Stimulated activated CD4-positive, alpha-beta T cell treated with anti-CD3 and anti-CD28 coated beads, Interleukin-15, amount 100 ng/mL, for 48 hours (primary cell): ENCODE results near the gene TUT4.

Experiments
- DNase-seq, 2 donors: peaks; one replicate each; pipeline ENCODE4 v3.0.0-alpha.2; 2020; ENCODE audit warnings: low read depth in 2 of 2

The TUT4 gene

DNA sequence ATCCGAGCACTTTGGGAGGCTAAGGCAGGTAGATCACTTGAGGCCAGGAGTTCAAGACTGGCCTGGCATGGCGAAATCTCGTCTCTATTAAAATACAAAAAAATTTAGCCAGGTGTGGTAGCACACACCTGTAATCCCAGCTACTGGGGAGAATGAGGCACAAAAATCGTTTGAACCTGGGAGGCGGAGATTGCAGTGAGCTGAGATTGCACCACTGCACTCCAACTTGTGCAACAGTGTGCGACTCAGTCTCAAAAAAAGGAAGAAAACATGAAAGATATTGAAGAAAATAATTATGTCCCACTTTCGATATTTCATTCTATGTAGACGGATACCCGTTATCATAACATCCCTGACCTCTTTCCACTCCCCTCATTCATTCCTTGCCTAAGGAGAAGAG is 19.2 kb downstream of the TUT4 start:
- no peak for DNase-seq

DNA sequence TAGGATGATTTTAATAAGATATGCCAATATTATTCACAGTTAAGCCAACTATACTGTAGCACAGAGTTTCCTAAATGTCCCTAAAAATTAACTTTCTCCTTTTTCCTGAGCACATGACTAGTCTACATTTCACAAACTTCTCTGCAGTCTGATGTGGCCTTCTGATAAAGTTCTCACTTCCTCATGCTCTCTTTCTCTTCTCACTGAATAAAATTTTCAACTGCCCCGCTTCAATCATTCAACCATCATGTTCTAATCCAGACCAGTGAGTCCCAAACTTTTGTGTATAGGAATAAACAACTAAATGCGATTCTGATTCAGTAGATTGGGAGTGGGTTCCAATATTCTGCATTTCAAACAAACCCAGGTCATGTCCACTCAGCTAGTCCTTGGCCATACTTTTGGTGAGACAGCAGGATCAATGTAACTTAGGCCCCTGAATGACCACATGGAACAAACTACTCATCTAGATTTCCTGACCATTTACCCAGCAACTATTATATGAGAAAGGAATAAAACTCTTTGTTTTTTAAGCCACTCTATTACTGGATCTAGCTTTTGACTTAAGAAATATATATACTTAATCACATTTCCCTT is 20.1 kb downstream of the TUT4 start:
- no peak for DNase-seq

GRCh38 chr1:52532247-52532646 is 20.6 kb downstream of the TUT4 start:
- DNase-seq = no peak

DNA sequence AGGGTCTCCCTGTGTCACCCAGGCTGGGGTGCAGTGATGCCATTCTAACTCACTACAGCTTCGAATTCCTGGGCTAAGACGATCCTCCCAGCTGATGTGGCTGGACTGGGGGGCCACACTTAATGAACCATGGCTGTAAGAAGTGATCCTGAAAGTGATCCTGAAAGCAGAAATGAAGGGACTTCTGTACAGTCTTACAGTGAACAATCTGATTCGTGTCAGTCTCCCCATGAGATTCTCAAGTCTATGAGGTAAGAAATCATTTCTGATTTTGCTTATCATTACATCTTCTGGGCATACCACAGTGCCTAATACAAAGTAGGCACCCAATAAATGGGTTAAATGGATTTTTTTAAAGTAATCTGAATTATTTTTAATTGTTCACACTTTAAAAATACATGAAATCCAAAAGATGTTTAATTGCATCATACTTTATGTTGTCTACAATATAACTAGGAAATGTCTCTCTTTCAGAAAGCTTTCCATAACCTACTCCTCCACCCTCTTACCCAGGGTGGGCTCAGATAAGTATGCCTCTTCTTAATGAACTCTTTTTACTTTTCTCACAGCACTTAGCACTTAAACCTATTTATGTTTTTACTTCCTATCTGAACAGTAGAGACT is 21.5 kb downstream of the TUT4 start:
- no peak for DNase-seq

DNA sequence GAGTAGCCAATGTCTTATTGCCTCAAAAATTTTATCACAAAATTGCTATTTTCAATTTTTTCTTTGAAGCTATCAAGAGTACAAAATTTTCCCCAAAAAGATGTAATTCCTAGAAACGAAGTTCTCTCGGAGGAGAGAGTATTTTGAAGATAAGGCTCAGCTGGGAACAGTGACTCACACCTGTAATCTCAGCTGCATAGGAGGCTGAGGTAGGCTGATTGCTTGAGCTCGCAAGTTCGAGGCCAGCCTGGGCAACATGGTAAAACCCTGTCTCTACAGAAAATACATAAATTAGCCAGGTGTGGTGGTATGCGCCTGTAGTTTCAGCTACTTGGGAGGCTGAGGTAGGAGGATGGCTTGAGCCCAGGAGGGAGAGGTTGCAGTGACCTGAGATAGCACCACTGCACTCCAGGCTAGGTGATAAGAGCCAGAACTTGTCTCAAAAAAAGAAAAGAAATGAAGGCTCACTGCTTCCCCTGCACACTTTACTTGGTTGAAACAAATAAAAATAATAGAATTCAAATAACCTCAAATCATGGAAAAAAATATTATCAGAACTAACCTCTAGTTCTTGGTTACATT is 22.2 kb downstream of the TUT4 start:
- no peak for DNase-seq

DNA sequence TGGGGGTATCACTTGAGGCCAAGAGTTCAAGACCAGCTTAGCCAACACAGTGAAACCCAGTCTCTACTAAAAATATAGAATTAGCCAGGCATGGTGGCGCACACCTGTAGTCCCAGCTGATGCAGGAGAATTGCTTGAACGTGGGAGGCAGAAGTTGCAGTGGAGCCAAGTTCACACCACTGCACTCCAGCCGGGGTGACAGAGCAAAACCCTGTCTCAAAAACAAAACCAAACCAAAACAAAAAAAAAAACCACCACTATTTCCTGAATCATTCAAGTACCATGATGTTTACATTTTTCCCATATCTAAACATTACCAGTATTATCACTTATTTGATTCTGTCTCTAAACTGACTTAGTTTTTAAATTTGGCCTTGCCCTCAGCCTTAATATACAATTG is 29.5 kb downstream of the TUT4 start:
- no peak for DNase-seq

DNA sequence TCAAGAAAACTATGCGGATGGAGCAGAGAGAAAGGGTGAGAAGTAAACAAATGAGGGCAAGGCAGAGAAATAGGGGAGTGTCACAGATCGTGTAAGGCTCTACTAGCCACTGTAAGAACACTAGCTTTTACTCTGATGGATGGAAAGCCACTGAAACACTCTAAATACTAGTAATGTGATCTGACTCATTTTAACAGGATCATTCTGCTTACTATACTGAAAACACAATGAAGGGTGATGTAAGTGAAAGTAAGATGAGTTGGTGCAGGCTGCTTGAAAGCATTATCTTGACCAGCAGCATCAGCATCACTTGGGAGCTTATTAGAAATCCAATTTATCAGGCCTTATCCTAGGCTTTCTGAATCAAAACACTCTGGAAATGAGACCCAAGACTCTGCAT is 32.7 kb downstream of the TUT4 start:
- no peak for DNase-seq

DNA sequence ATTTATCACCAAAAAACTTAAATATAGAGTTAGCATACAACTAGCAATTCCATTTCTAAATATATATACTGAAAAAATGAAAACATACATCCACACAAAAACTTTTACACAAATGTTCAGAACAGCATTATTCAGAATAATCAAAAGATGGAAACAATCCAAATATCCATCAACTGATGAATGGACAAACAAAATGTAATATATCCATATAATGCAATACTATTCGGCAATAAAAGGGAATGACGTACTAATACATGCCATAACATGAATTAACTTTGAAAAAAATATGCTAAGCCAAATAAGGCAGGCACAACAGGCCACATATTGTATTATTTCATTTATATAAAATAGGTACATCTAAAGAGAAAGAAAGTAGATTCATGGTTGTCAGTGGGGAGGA is 33.9 kb downstream of the TUT4 start:
- DNase-seq = no peak

GRCh38 chr1:52511851-52512615 is 40.9 kb downstream of the TUT4 start:
- DNase-seq = no peak

GRCh38 chr1:52511439-52511838 is 41.5 kb downstream of the TUT4 start:
- DNase-seq = no peak

GRCh38 chr1:52506920-52507546 is 45.9 kb downstream of the TUT4 start:
- DNase-seq = no peak

- DNase-seq = no peak
These were observed 46.5 kb downstream of the TUT4 start for GRCh38 chr1:52506349-52506748.

- DNase-seq = no peak
These were observed 48.2 kb downstream of the TUT4 start for GRCh38 chr1:52504720-52505119.

GRCh38 chr1:52503706-52504105 is 49.2 kb downstream of the TUT4 start:
- no peak for DNase-seq

DNA sequence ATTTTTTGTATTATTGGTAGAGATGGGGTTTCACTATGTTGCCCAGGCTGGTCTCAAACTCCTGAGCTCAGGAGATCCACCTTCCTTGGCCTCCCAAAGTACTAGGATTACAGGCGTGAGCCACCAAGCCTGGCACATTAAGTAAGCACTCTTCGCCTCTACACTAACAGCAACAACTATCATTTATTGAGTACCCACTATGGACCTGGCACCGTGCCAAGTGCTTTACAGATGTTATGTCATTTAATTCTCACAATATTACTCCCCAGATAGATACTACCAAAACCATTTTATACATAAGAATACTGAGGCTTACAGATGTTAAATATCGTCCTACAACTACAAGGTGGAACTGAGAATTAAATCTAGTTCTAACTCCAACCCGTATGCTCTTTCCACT is 50.1 kb downstream of the TUT4 start:
- DNase-seq = no peak

GRCh38 chr1:52487632-52488031 is 65.3 kb downstream of the TUT4 start:
- DNase-seq = no peak

DNA sequence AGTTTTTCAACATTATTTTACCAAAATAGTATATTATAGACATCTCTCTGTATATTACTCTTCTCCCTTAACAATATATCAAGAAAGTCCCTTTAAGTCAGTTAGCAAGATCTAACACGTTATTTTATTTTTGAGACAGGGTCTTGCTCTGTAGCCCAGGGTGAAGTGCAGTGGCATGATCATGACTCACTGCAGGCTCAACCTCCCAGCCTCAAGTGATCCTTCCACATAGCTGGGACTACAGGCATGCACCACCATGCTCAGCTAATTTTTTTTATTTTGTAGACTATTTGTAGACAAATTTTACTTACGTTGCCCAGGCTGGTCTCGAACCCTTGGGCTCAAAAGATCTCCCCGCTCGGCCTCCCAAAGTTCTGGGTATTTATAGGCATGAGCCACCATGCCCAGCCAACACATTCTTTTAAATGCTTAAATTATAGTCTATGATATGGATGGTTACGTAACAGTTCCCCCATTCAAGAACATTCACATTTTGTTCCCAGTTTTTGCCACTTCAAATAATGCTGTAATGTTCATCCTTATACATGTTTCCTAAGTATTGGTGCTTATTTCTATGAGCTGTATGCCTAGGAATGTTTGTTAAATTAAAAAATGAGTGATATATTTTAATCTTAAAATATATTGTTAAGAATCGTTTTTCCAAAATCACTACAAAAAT is 70.4 kb downstream of the TUT4 start:
- DNase-seq = no peak

GRCh38 chr1:52479076-52479475 is 73.8 kb downstream of the TUT4 start:
- DNase-seq = no peak

DNA sequence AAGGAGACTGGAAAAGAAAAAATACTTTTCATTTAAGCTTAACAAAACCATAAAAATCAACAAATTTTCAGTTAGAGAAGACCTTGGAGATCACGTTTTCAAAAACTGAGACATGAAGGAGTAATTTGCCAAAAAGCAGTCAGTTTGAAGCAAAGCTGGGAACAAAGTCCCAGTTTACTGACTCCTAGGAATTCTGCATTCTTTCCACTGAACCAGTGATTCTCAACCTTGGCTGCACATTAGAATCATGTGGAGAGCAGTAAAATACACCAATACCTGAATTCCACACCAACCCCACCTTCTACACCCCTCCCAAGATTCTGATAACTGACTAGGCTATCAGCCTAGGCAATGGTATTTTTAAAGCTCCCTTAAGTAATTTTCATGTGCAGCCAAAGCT is 75.0 kb downstream of the TUT4 start:
- DNase-seq = no peak

- DNase-seq = no peak
These were observed 75.9 kb downstream of the TUT4 start for GRCh38 chr1:52476943-52477342.

GRCh38 chr1:52474807-52475206 is 78.1 kb downstream of the TUT4 start:
- no peak for DNase-seq

GRCh38 chr1:52473039-52473438 is 79.9 kb downstream of the TUT4 start:
- DNase-seq = no peak
